Activated T-cell treated with anti-CD3 and anti-CD28 coated beads, Interleukin-2, amount 50 U/mL, for 24 hours (primary cell): ENCODE data around the gene SAGE1.

Experiments used
- DNase-seq: peaks from one replicate; pipeline ENCODE4 v3.0.0-alpha.2; 2020
- H3K27ac Mint-ChIP-seq: 2 replicates; pipeline ENCODE4 v1.8.0; 2020; ENCODE audit warnings: mild to moderate bottlenecking, mixed read lengths
- H3K27me3 Mint-ChIP-seq: 2 replicates; pipeline ENCODE4 v1.8.0; 2020; ENCODE audit warnings: mixed read lengths
- H3K36me3 Mint-ChIP-seq: 2 replicates; pipeline ENCODE4 v1.8.0; 2020; ENCODE audit warnings: low read depth, mixed read lengths
- H3K4me1 Mint-ChIP-seq: 2 replicates; pipeline ENCODE4 v1.8.0; 2020; ENCODE audit warnings: low read depth, mixed read lengths
- H3K4me3 Mint-ChIP-seq: 2 replicates; pipeline ENCODE4 v1.8.0; 2020; ENCODE audit warnings: mild to moderate bottlenecking, moderate library complexity, mixed read lengths
- H3K9me3 Mint-ChIP-seq: 2 replicates; pipeline ENCODE4 v1.8.0; 2020; ENCODE audit warnings: mixed read lengths

SAGE1 gene

GRCh38 chrX:135951291-135951690, 57.8 kb downstream of the SAGE1 start:
- no peak overlapping the region for H3K27ac Mint-ChIP-seq
- H3K36me3 Mint-ChIP-seq: no peaks in the 10 kb centered on the region
- H3K4me1 Mint-ChIP-seq: no peaks in the 10 kb centered on the region
- no peaks in the 10 kb centered on the region for H3K9me3 Mint-ChIP-seq
- H3K4me3 Mint-ChIP-seq: no peak overlapping the region
- peaks cover 3% of the 10 kb centered on the region for H3K27me3 Mint-ChIP-seq
- DNase-seq: no peak
